Glutamatergic neuron (in vitro differentiated cells): Measurements from ENCODE around the gene TMEM132E. TPM values are rescaled to one million over a fixed set of nuclear protein-coding genes. Genes with fewer than 3 reads are reported as not detected.

Experiments
- DNase-seq: peaks from one replicate; pipeline ENCODE4 v3.0.0; 2022
- H3K27ac Mint-ChIP-seq: one replicate; pipeline ENCODE4 v1.8.0; 2020; ENCODE audit warnings: mild to moderate bottlenecking, mixed read lengths, inconsistent platforms; ENCODE audit not compliant: unreplicated experiment
- H3K27me3 Mint-ChIP-seq: one replicate; pipeline ENCODE4 v1.8.0; 2020; ENCODE audit warnings: mild to moderate bottlenecking, moderate library complexity, mixed read lengths, inconsistent platforms; ENCODE audit not compliant: unreplicated experiment
- H3K36me3 Mint-ChIP-seq: one replicate; pipeline ENCODE4 v1.8.0; 2020; ENCODE audit warnings: mild to moderate bottlenecking, mixed read lengths, inconsistent platforms; ENCODE audit not compliant: unreplicated experiment
- H3K4me1 Mint-ChIP-seq: one replicate; pipeline ENCODE4 v1.8.0; 2020; ENCODE audit warnings: mild to moderate bottlenecking, low read depth, mixed read lengths, inconsistent platforms; ENCODE audit not compliant: unreplicated experiment
- H3K4me3 Mint-ChIP-seq: one replicate; pipeline ENCODE4 v1.8.0; 2020; ENCODE audit warnings: mild to moderate bottlenecking, mixed read lengths, inconsistent platforms; ENCODE audit not compliant: unreplicated experiment
- H3K9me3 Mint-ChIP-seq: one replicate; pipeline ENCODE4 v1.8.0; 2020; ENCODE audit warnings: mild to moderate bottlenecking, moderate library complexity, mixed read lengths, inconsistent platforms; ENCODE audit not compliant: unreplicated experiment
- long read RNA-seq: library from polyadenylated mRNA; unstranded; transcript quantifications from one replicate; pipeline ENCODE4 v2.0.0, GENCODE V29; 2020; ENCODE audit not compliant: unreplicated experiment
- total RNA-seq: library from RNA; stranded (reverse); fragmentation: NEBNext Ultra II Directional; extraction: Animal tissue kit (Norgen Biotek cat#: 25700); gene quantifications from one replicate; pipeline ENCODE4 v1.2.1, GENCODE V29; 2021; ENCODE audit not compliant: unreplicated experiment
- TF ChIP-seq, protein P1 (sequence below): fragments of 200-600 bp; sonication (generic); IDR thresholded peaks from one replicate; pipeline ENCODE4 v1.5.0; 2021; ENCODE audit not compliant: partially characterized antibody, unreplicated experiment

TMEM132E gene, protein sequence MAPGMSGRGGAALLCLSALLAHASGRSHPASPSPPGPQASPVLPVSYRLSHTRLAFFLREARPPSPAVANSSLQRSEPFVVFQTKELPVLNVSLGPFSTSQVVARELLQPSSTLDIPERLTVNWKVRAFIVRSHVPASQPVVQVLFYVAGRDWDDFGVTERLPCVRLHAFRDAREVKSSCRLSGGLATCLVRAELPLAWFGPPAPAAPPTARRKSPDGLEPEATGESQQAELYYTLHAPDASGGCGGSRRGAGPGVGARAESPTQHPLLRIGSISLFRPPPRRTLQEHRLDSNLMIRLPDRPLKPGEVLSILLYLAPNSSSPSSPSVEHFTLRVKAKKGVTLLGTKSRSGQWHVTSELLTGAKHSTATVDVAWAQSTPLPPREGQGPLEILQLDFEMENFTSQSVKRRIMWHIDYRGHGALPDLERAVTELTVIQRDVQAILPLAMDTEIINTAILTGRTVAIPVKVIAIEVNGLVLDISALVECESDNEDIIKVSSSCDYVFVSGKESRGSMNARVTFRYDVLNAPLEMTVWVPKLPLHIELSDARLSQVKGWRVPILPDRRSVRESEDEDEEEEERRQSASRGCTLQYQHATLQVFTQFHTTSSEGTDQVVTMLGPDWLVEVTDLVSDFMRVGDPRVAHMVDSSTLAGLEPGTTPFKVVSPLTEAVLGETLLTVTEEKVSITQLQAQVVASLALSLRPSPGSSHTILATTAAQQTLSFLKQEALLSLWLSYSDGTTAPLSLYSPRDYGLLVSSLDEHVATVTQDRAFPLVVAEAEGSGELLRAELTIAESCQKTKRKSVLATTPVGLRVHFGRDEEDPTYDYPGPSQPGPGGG (N-terminal part only)
- total RNA-seq, result 93.6 TPM
- long read RNA-seq, partial matches to known transcripts, result 0 of 3 reads
- long read RNA-seq, other reads (novel, unspliced or antisense), result 3 of 3 reads

DNA sequence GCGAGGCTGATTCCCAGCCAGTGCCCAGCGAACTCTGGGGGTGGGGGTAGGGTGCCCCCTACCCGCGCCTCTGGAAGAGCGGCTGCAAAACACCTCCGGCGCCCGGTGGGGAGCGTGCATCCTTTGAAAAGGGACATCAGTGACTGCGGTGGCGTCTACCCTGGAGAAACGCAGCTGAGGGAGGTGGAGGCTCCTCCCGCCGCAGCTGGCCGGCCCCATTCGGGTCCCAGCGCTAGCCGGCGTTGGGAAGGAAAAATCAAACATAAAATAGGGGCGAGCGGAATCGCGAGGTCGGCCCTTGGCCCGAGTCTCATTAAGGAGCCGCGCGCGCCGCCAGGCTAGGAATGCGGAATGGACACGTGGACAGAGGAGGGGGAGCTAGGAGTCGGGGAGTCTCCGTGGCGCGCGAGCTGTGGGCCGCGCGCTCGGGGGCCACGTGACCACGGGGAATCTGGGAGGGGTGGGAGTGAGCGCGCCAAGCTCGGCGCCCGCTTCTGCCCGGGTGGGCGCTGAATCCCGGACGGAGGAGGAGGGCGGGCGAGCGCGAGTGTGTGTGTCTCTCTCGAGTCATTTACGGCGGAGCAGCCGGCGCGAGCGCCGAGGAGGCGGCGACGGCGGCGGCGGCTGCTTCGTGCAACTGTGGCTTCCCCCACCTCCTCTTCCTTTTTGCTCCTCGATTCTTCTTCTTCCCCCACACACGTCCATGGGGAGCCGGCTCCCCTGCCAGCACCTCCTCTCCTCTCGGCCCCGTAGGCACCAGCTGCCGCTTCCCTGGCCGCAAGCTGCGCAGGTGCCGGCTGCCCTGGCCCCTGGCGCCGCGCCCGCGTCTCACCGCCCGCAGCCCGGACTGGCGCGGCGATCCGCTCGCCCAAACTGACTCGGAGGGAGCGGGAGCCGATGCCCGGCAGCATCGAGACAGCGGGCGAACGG is at the start of gene TMEM132E:
TSS of gene TMEM132E (plus strand) at position 566 of the 930 bp plus-strand sequence. CDS start 1,495 bp downstream, outside the sequence.
- peak; percentile 76 for DNase-seq
- H3K27ac Mint-ChIP-seq, result peak within 1 kb of the TSS; percentile 90
- peaks cover 26% of the 10 kb centered on the region for H3K4me1 Mint-ChIP-seq
- H3K36me3 Mint-ChIP-seq, result no peaks in the 10 kb centered on the region
- peaks cover 9% of the 10 kb centered on the region for H3K9me3 Mint-ChIP-seq
- H3K27me3 Mint-ChIP-seq, result peaks cover 22% of the 10 kb centered on the region
- TF ChIP-seq, protein P1, sequence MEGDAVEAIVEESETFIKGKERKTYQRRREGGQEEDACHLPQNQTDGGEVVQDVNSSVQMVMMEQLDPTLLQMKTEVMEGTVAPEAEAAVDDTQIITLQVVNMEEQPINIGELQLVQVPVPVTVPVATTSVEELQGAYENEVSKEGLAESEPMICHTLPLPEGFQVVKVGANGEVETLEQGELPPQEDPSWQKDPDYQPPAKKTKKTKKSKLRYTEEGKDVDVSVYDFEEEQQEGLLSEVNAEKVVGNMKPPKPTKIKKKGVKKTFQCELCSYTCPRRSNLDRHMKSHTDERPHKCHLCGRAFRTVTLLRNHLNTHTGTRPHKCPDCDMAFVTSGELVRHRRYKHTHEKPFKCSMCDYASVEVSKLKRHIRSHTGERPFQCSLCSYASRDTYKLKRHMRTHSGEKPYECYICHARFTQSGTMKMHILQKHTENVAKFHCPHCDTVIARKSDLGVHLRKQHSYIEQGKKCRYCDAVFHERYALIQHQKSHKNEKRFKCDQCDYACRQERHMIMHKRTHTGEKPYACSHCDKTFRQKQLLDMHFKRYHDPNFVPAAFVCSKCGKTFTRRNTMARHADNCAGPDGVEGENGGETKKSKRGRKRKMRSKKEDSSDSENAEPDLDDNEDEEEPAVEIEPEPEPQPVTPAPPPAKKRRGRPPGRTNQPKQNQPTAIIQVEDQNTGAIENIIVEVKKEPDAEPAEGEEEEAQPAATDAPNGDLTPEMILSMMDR, result no peak
- peak within 1 kb of the TSS; percentile 92 for H3K4me3 Mint-ChIP-seq

DNA sequence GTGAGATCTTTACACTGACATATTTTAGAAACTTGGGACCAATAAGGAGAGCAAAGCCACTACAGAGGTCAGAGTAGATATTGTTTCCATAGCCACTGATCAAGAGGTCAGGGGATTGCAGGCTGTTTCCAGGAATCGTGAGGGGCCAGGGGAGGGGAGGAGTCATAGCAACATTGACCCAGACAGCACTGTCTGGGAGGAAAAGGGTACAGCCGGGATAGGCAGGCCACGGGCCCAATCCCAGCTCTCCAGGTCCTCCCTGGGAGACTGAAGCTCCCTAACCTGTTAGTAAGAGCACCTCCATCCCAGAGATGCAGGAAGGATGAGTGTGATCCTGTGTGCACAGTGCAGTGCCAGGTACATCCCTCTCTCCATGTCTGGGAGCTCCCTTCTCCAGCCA is 48.5 kb upstream of the TMEM132E start:
- H3K4me3 Mint-ChIP-seq, result no peak overlapping the region
- peaks cover 3% of the 10 kb centered on the region for H3K27me3 Mint-ChIP-seq
- TF ChIP-seq, protein P1, result no peak
- no peak overlapping the region for H3K27ac Mint-ChIP-seq
- peaks cover 3% of the 10 kb centered on the region for H3K9me3 Mint-ChIP-seq
- H3K4me1 Mint-ChIP-seq, result peaks cover 16% of the 10 kb centered on the region
- no peak for DNase-seq
- H3K36me3 Mint-ChIP-seq, result no peaks in the 10 kb centered on the region

DNA sequence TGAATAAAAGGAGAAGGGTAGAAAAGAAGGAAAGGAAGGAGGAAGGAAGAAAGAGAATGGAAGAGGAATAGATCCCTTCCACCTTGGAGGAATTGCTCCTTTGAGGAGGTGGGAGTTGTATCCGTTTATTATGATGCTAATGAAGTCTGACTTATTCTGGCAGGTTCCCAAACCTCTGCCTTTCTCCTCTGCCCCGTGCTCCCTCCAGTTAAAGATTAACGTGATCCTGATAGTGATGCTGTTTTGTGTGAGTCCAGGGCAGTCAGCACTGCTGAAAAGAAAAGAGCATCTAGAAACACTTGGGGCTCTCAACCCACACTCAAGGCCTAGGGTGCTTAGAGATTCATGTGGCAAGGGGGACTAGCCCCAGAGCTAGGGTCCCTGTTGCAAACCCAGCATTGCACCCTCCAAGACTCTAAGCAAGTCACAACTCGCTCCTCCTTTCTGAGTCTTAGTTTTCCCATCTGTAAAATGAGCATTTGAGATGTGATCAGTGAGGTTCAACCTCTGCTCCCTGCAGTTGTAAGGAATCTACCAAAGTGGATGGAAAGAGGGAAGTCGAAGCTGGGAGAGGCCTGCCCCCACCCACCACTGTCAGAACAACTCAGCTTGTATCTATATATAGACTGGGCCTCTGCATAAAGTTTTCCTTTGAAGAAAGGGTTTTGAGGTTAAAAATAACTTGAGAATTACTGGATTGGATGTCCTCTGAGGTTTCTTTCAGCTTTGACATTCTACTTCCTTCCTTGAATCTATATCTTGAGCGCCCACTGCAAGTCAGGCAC is 46.9 kb upstream of the TMEM132E start:
- Mint-ChIP-seq H3K27ac (no peak overlapping the region), H3K4me1 (peaks cover 16% of the 10 kb centered on the region), H3K27me3 (peaks cover 3% of the 10 kb centered on the region), H3K4me3 (no peak overlapping the region), H3K9me3 (peaks cover 3% of the 10 kb centered on the region), H3K36me3 (no peaks in the 10 kb centered on the region)
- DNase-seq, result no peak
- TF ChIP-seq, protein P1, result no peak

DNA sequence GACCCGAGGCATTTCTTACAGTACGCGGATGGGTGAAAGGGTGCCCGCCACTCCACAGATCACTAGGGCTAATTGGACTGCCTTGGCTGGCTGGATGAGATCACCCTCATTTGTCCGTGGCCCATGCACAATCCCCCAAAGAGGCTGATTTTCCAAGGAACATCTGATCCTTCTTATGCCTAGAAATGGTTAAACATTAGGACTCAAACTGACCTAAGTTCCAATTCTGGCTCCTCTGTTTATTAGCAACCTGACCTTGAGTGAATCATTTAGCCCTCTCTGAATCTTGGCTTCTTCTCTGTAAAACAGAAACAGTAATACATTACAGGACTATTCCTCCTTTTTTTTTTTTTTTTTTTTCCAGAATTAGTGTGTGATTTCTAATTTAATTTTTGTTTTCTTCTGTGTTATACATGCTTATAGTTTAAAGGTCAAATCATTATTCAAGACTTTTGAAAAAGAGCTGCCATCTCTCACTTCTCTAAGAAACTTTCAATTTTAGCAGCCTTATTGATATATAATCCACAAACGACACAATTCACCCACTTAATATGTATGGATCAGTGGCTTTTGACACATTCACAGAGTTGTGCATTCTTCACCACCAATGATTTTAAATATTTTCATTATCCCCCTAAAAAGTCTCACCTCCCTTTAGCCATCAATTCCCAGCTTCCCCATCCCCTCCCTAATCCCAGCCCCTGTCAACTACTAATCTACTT is 45.4 kb upstream of the TMEM132E start:
- Mint-ChIP-seq H3K27ac (no peak overlapping the region), H3K4me3 (no peak overlapping the region), H3K36me3 (no peaks in the 10 kb centered on the region), H3K4me1 (peaks cover 12% of the 10 kb centered on the region), H3K9me3 (peaks cover 1% of the 10 kb centered on the region), H3K27me3 (peaks cover 3% of the 10 kb centered on the region)
- DNase-seq, result no peak
- TF ChIP-seq, protein P1, result no peak
